H1 (cell line): Measurements from ENCODE around the gene PIGS. TPM values are rescaled to one million over a fixed set of nuclear protein-coding genes. Genes with fewer than 3 reads are reported as not detected.
A peak's percentile ranks its signal among the peaks of the same experiment; 100 is the strongest.

Experiments
- CTCF ChIA-PET: fragments of 300-600 bp; sonication (Branson Sonifier 250); formaldehyde crosslinking; loops from one replicate; lab custom pipeline; 2021; ENCODE audit not compliant: partially characterized antibody; lab: Charles Lee
- POLR2A ChIA-PET: fragments of 300-600 bp; sonication (Branson Sonifier 250); formaldehyde crosslinking; loops from one replicate; lab custom pipeline; 2021; ENCODE audit warnings: inconsistent platforms; ENCODE audit not compliant: partially characterized antibody; lab: Charles Lee
- DNase-seq, 2 experiments: peaks; one replicate each; pipeline versions ENCODE4 v3.0.0 to v3.0.0-alpha.2; 2010 to 2022; ENCODE audit warnings: low spot score in 2 of 2, low read depth in 1 of 2, mixed read lengths in 1 of 2
- FAIRE-seq: peaks from 2 replicates; lab custom pipeline; 2011; peaks lifted over from hg19 to GRCh38; lab: Jason Lieb, UNC
- H2AFZ ChIP-seq: 2 replicates; pipeline ENCODE4 v1.8.1; 2012; ENCODE audit warnings: low read length, inconsistent platforms
- H2AK5ac ChIP-seq: 2 replicates; pipeline ENCODE4 v1.6.1; 2013; ENCODE audit warnings: low read depth, low read length
- H2BK120ac ChIP-seq: replicated peaks from 2 replicates; pipeline ENCODE3; 2013; ENCODE audit warnings: low read depth, low read length, inconsistent platforms
- H2BK12ac ChIP-seq: 2 replicates; pipeline ENCODE4 v1.6.1; 2013; ENCODE audit warnings: low read depth, low read length
- H2BK15ac ChIP-seq: 2 replicates; pipeline ENCODE4 v1.6.1; 2013; ENCODE audit warnings: low read length
- H2BK20ac ChIP-seq: 2 replicates; pipeline ENCODE4 v1.6.1; 2013; ENCODE audit warnings: low read length
- H2BK5ac ChIP-seq: 2 replicates; pipeline ENCODE4 v1.6.1; 2013; ENCODE audit warnings: low read depth, low read length
- H3K14ac ChIP-seq: 2 replicates; pipeline ENCODE4 v1.6.1; 2013; ENCODE audit warnings: inconsistent platforms; ENCODE audit not compliant: insufficient read length
- H3K18ac ChIP-seq: 2 replicates; pipeline ENCODE4 v1.6.1; 2013; ENCODE audit warnings: low read length; ENCODE audit errors: extremely low read depth
- H3K23ac ChIP-seq: 2 replicates; pipeline ENCODE4 v1.6.1; 2013; ENCODE audit warnings: inconsistent platforms; ENCODE audit not compliant: insufficient read length
- H3K23me2 ChIP-seq: 2 replicates; pipeline ENCODE4 v1.6.1; 2013; ENCODE audit warnings: low read depth, low read length
- H3K27ac ChIP-seq: 2 replicates; pipeline ENCODE4 v1.6.1; 2011; ENCODE audit warnings: low read depth, low read length, inconsistent platforms
- H3K27me3 ChIP-seq, 4 experiments: replicated peaks in 1 of 4; 1 replicate in 1 of 4; 2 replicates in 3 of 4; pipeline versions ENCODE4 v1.6.1 to v1.8.1; 2011 to 2013; ENCODE audit warnings: low read length in 3 of 4, mild to moderate bottlenecking in 3 of 4, inconsistent platforms in 2 of 4, mixed read lengths in 2 of 4, moderate library complexity in 1 of 4; ENCODE audit not compliant: control insufficient read depth in 3 of 4, insufficient read depth in 3 of 4; ENCODE audit errors: extremely low read depth in 1 of 4
- H3K36me3 ChIP-seq, 4 experiments: 2 replicates each; pipeline versions ENCODE4 v1.6.1 to v1.8.1; 2011 to 2013; ENCODE audit warnings: mild to moderate bottlenecking in 4 of 4, low read length in 3 of 4, moderate library complexity in 2 of 4, control low read depth in 1 of 4, inconsistent platforms in 1 of 4; ENCODE audit not compliant: insufficient read depth in 4 of 4, control insufficient read depth in 2 of 4
- H3K4ac ChIP-seq: replicated peaks from 2 replicates; pipeline ENCODE3; 2013; ENCODE audit warnings: low read length, low read depth, mixed read lengths, inconsistent platforms; ENCODE audit not compliant: insufficient read length
- H3K4me1 ChIP-seq, 4 experiments: replicated peaks in 1 of 4; 1 replicate in 1 of 4; 2 replicates in 3 of 4; pipeline versions ENCODE4 v1.6.1 to v1.8.1; 2011 to 2013; ENCODE audit warnings: low read length in 3 of 4, inconsistent platforms in 2 of 4, mixed read lengths in 1 of 4; ENCODE audit not compliant: insufficient read depth in 4 of 4, control insufficient read depth in 3 of 4
- H3K4me2 ChIP-seq, 2 experiments: 2 replicates each; pipeline versions ENCODE4 v1.6.1 to v1.8.1; 2011 to 2013; ENCODE audit warnings: low read depth in 2 of 2, low read length in 2 of 2, control low read depth in 1 of 2, inconsistent platforms in 1 of 2, mild to moderate bottlenecking in 1 of 2; ENCODE audit not compliant: insufficient read depth in 1 of 2
- H3K4me3 ChIP-seq, 4 experiments: fragments of 200-600, 300-600 bp in 1 of 4; sonication (generic), shearing (Covaris generic), sonication (Bioruptor Twin) in 1 of 4; 2 replicates each; pipeline versions ENCODE4 v1.5.1 to v1.8.1; 2011 to 2016; ENCODE audit warnings: low read length in 4 of 4, low read depth in 3 of 4, control low read depth in 2 of 4, inconsistent platforms in 2 of 4, mild to moderate bottlenecking in 2 of 4, mixed read lengths in 1 of 4, moderate library complexity in 1 of 4; ENCODE audit not compliant: insufficient read depth in 2 of 4; ENCODE audit errors: extremely low read depth in 1 of 4
- H3K56ac ChIP-seq: replicated peaks from 2 replicates; pipeline ENCODE3; 2013; ENCODE audit warnings: low read depth, mild to moderate bottlenecking, mixed read lengths, low read length, inconsistent platforms; ENCODE audit not compliant: insufficient read length
- H3K79me1 ChIP-seq: 2 replicates; pipeline ENCODE4 v1.6.1; 2013; ENCODE audit warnings: low read depth, low read length, control low read depth
- H3K79me2 ChIP-seq, 2 experiments: 2 replicates each; pipeline versions ENCODE4 v1.6.1 to v1.8.1; 2012 to 2013; ENCODE audit warnings: low read length in 2 of 2, mild to moderate bottlenecking in 2 of 2, inconsistent platforms in 1 of 2; ENCODE audit not compliant: insufficient read depth in 2 of 2, control insufficient read depth in 1 of 2
- H3K9ac ChIP-seq, 4 experiments: replicated peaks in 1 of 4; 1 replicate in 1 of 4; 2 replicates in 3 of 4; pipeline versions ENCODE4 v1.6.1 to v1.8.1; 2011 to 2013; ENCODE audit warnings: low read depth in 3 of 4, low read length in 3 of 4, control low read depth in 2 of 4, mild to moderate bottlenecking in 2 of 4, moderate library complexity in 2 of 4, inconsistent platforms in 1 of 4; ENCODE audit errors: extremely low read depth in 1 of 4
- H3K9me3 ChIP-seq, 2 experiments: 2 replicates each; pipeline versions ENCODE4 v1.6.1 to v1.8.1; 2012 to 2013; ENCODE audit warnings: mild to moderate bottlenecking in 2 of 2, moderate library complexity in 2 of 2, control low read depth in 1 of 2, inconsistent platforms in 1 of 2, low read depth in 1 of 2, low read length in 1 of 2, mixed read lengths in 1 of 2; ENCODE audit not compliant: insufficient read depth in 2 of 2
- H4K20me1 ChIP-seq, 2 experiments: replicated peaks in 1 of 2; 2 replicates each; pipeline versions ENCODE3 to v1.8.1; 2011 to 2013; ENCODE audit warnings: inconsistent platforms in 2 of 2, low read length in 2 of 2, mild to moderate bottlenecking in 1 of 2; ENCODE audit not compliant: insufficient read depth in 2 of 2, control insufficient read depth in 1 of 2
- H4K5ac ChIP-seq: 2 replicates; pipeline ENCODE4 v1.6.1; 2013; ENCODE audit warnings: low read length, low read depth, mixed read lengths, inconsistent platforms; ENCODE audit not compliant: insufficient read length
- H4K8ac ChIP-seq: 2 replicates; pipeline ENCODE4 v1.8.0; 2013; ENCODE audit warnings: mild to moderate bottlenecking, moderate library complexity, low read length, inconsistent platforms; ENCODE audit not compliant: insufficient read depth; ENCODE audit errors: extremely low read depth
- H4K91ac ChIP-seq: replicated peaks from 2 replicates; pipeline ENCODE3; 2013; ENCODE audit warnings: low read length, mixed read lengths, inconsistent platforms; ENCODE audit not compliant: insufficient read length
- KDM1A ChIP-seq: fragments of 200-600, 300-600 bp; sonication (generic); IDR thresholded peaks from 2 replicates; pipeline ENCODE4 v1.7.1; 2016; ENCODE audit warnings: mild to moderate bottlenecking, low read length, borderline replicate concordance
- WGBS, 2 experiments: shearing (Covaris generic) in 1 of 2; methylation state at CpG; one replicate each; pipeline versions ENCODE4 v1.1.6 to v1.1.7; 2013 to 2015; ENCODE audit warnings: low lambda C conversion rate in 2 of 2, mixed read lengths in 2 of 2, inconsistent platforms in 1 of 2, low coverage in 1 of 2, missing lambda C conversion rate in 1 of 2; ENCODE audit not compliant: insufficient replicate concordance in 2 of 2, insufficient coverage in 1 of 2, insufficient read length in 1 of 2; ENCODE audit errors: extremely low coverage in 1 of 2, missing lambda C conversion rate in 1 of 2; 5-methylcytosine and 5-hydroxymethylcytosine counted together
- polyA plus RNA-seq, 7 experiments: library from polyadenylated mRNA; depleted of rRNA in 3 of 7; stranded (reverse) in 5 of 7; unstranded in 2 of 7; fragments of >200 nt in 5 of 7; fragments of 200-250 nt in 2 of 7; gene quantifications; 1 replicate in 5 of 7; 2 replicates in 1 of 7; 4 replicates in 1 of 7; pipeline versions ENCODE4 v1.2.1 to v1.2.3, GENCODE V29; 2011 to 2013; ENCODE audit warnings: missing spikeins in 2 of 7, mixed read lengths in 2 of 7
- total RNA-seq: library from RNA; stranded (reverse); fragmentation: NEBNext Ultra II Directional; extraction: Animal tissue kit (Norgen Biotek cat#: 25700); gene quantifications from 2 replicates; pipeline ENCODE4 v1.2.1, GENCODE V29; 2021
- TF ChIP-seq, protein P1 (sequence below): IDR thresholded peaks from 2 replicates; pipeline ENCODE4 v1.6.1; 2012; ENCODE audit warnings: low read length, inconsistent platforms

Gene PIGS
- total and polyA plus RNA-seq, 2 of the 8 experiments (the other 6 are each of a cell fraction or from before 2014, with no cell fraction given), result 44.3 to 50.6 TPM

DNA sequence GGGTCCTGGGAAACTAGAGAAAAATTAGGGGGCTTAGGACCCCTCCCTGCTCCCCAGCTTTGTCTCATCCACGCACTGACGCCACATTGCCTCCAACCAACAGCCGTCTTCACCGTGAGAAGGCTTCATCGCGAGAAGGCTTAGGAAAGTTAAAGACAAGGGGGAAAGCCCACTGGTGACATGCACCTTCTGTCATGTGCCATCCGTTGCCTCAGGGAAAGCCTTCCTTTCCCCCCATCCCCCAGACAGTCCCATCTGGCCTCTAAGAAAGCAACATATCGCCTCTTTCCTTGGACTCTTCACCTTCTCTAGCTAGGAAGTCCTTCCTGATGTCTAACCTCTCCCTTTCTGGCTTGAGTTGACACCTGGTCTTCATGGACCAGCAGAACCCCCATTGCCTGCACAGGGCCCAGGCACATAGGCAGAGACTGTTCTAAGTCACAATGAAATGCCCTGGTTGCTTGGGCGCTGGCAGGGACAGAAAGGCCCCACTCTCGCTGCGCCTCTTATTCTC lies 63.1 kb downstream of the PIGS start:
- peak overlapping the region; percentile 10; the same call in 1 of the 2 replicates for H3K18ac ChIP-seq
- H3K9ac ChIP-seq, result 0 out of 7 replicates have a peak overlapping the region, but pooled peaks of 1 of the 4 experiments have one; percentile 7
- H2BK15ac ChIP-seq, result peak overlapping the region; percentile 93; the same call in 1 of the 2 replicates
- H3K79me1 ChIP-seq, result no peaks in the 10 kb centered on the region
- no peaks in the 10 kb centered on the region for H3K9me3 ChIP-seq
- H3K14ac ChIP-seq, result no peak overlapping the region
- H3K79me2 ChIP-seq, result no peaks in the 10 kb centered on the region
- H4K20me1 ChIP-seq, result no peaks in the 10 kb centered on the region
- CTCF ChIA-PET, result interaction anchor here (21.4 kb wide), 1 partner anchor 35 kb away, joined by 547 read pairs; no protein-coding TSS in a partner anchor
- no peak overlapping the region for H3K4me3 ChIP-seq
- H2BK12ac ChIP-seq, result peak overlapping the region; percentile 68; the same call in 1 of the 2 replicates
- H3K4me1 ChIP-seq, result peaks cover 0 to 17% (median 7%) of the 10 kb centered on the region in 4 experiments; a peak in 6 of 7 replicates
- H4K91ac ChIP-seq, result peak overlapping the region; percentile 4
- H3K4ac ChIP-seq, result no peak overlapping the region
- peaks cover 0 to 8% (median 4%) of the 10 kb centered on the region in 4 experiments; a peak in 4 of 7 replicates for H3K27me3 ChIP-seq
- no peak overlapping the region for H3K56ac ChIP-seq
- H3K27ac ChIP-seq, result no peak overlapping the region
- TF ChIP-seq, protein P1, sequence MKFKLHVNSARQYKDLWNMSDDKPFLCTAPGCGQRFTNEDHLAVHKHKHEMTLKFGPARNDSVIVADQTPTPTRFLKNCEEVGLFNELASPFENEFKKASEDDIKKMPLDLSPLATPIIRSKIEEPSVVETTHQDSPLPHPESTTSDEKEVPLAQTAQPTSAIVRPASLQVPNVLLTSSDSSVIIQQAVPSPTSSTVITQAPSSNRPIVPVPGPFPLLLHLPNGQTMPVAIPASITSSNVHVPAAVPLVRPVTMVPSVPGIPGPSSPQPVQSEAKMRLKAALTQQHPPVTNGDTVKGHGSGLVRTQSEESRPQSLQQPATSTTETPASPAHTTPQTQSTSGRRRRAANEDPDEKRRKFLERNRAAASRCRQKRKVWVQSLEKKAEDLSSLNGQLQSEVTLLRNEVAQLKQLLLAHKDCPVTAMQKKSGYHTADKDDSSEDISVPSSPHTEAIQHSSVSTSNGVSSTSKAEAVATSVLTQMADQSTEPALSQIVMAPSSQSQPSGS, result no peak
- peak; percentile 59; the same call in 1 of the 2 replicates for TF ChIP-seq KDM1A
- H3K36me3 ChIP-seq, result no peaks in the 10 kb centered on the region
- 0 out of 2 replicates have a peak overlapping the region, but pooled peaks have one; percentile 3 for H2BK20ac ChIP-seq
- no peak overlapping the region for H2AK5ac ChIP-seq
- POLR2A ChIA-PET, result no interaction called here
- 82% methylated on average over 11 of the region's 11 CpGs; no CpG with 5 or more reads in 1 of the 2 experiments for WGBS, 2 experiments
- no peak overlapping the region for H2BK5ac ChIP-seq
- no peak overlapping the region for H3K23ac ChIP-seq
- H2BK120ac ChIP-seq, result no peak overlapping the region
- FAIRE-seq (no peak), DNase-seq (no peak)
- H2AFZ ChIP-seq, result peak overlapping the region; percentile 87
- H3K4me2 ChIP-seq, result peak overlapping the region; percentile 26 to 37; a peak in 2 of 4 replicates
- peaks cover 2% of the 10 kb centered on the region; the same call in 1 of the 2 replicates for H3K23me2 ChIP-seq
- H4K8ac ChIP-seq, result no peak overlapping the region
- H4K5ac ChIP-seq, result no peak overlapping the region
